ENCODE data around the gene NGDN.

The NGDN gene

GRCh38 chr14:23430016-23430722 is 39.3 kb upstream of the NGDN start:
- TF ChIP-seq CTCF (conservative IDR thresholded peaks at IDR 0.05; ENCODE audit: control insufficient read depth, insufficient read depth, low read depth, low read length) = no peak
- DNase-seq (ENCODE audit: low read depth) = no peak
- H3K4me3 ChIP-seq (ENCODE audit: control insufficient read depth, low read depth, low read length) = no peak overlapping the region

- DNase-seq (ENCODE audit: low read depth) = peak; percentile 2
- TF ChIP-seq CTCF (conservative IDR thresholded peaks at IDR 0.05; ENCODE audit: control insufficient read depth, insufficient read depth, low read depth, low read length) = no peak
- no peak overlapping the region for H3K4me3 ChIP-seq (ENCODE audit: control insufficient read depth, low read depth, low read length)
Observed at GRCh38 chr14:23430723-23431085, 38.8 kb upstream of the NGDN start.

GRCh38 chr14:23431486-23431885 is 38.0 kb upstream of the NGDN start:
- H3K4me3 ChIP-seq (ENCODE audit: control insufficient read depth, low read depth, low read length) = no peak overlapping the region
- no peak for TF ChIP-seq CTCF (conservative IDR thresholded peaks at IDR 0.05; ENCODE audit: control insufficient read depth, insufficient read depth, low read depth, low read length)
- DNase-seq (ENCODE audit: low read depth) = no peak

- no peak for TF ChIP-seq CTCF (conservative IDR thresholded peaks at IDR 0.05; ENCODE audit: control insufficient read depth, insufficient read depth, low read depth, low read length)
- no peak overlapping the region for H3K4me3 ChIP-seq (ENCODE audit: control insufficient read depth, low read depth, low read length)
- DNase-seq (ENCODE audit: low read depth) = no peak
Observed at GRCh38 chr14:23432102-23432925, 37.2 kb upstream of the NGDN start.

GRCh38 chr14:23432946-23433345 is 36.6 kb upstream of the NGDN start:
- no peak for DNase-seq (ENCODE audit: low read depth)
- no peak for TF ChIP-seq CTCF (conservative IDR thresholded peaks at IDR 0.05; ENCODE audit: control insufficient read depth, insufficient read depth, low read depth, low read length)
- H3K4me3 ChIP-seq (ENCODE audit: control insufficient read depth, low read depth, low read length) = no peak overlapping the region

- no peak for TF ChIP-seq CTCF (conservative IDR thresholded peaks at IDR 0.05; ENCODE audit: control insufficient read depth, insufficient read depth, low read depth, low read length)
- no peak overlapping the region for H3K4me3 ChIP-seq (ENCODE audit: control insufficient read depth, low read depth, low read length)
- no peak for DNase-seq (ENCODE audit: low read depth)
Observed at GRCh38 chr14:23433457-23433856, 36.0 kb upstream of the NGDN start.
